Measurements from ENCODE around the gene VSX1. TPM values are rescaled to one million over a fixed set of nuclear protein-coding genes. Genes with fewer than 3 reads are reported as not detected.

Gene VSX1
- total RNA-seq, 1 donor from 2014 or later: not detected

DNA sequence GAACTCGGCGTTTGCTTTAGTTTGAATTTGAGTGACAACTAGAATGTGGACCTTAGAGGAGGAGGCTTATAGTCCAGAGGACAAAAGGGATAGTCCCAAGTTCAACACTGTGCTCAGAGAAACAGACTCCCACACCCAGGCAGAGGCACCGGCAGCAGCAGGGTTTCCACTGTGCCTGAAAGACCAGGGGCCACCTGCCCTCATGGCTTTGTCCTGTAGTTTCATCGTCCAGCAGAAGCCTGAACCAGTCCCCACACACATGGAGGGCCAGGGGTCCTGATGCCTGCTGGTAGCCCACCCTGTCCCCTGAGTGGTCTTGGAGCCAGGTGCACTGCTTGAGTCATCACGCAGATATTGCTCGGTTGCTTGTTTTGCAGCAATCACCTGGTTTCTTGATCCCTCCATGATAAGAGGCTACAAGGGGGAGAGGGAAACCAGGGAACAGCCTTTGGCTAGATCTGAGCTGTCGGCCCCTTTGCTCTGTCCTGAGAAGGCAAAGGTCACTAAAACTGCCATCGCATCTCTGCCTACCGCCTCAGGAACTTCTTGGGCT lies 16.8 kb downstream of the VSX1 start:
- no peak for ATAC-seq
- intact Hi-C loops (cut with DNase I): loop anchor here (5.0 kb wide), 1 partner anchor 73 kb away; the partner anchor contains the start of gene APMAP

DNA sequence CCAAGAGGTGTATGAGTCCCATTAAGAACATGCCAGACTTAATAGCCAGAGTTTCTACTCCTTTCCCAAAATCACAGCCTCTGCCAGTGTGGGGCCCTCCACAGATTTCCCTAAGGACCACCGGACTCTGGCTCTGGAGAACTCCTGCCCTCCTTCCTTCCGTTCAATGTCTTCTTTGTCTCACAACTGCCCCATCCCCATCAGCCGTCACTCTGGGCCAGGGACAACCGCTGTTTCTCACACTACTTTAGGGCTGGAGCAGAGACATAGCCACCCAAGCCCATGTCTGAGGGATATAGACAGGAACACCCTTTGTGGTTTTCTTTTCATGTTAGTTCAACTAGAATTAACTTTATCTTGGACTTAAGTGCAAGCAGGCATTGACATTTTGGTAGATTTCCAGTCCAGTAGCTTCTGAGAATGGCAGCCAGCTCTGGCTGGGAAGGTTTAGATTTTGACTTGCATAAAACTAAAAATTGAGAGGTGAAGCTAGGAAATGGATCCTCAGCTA lies 17.3 kb downstream of the VSX1 start:
- no peaks in the 10 kb centered on the region for H3K36me3 ChIP-seq
- ATAC-seq: no peak
- H3K9me3 ChIP-seq: no peaks in the 10 kb centered on the region
- peaks cover 10% of the 10 kb centered on the region for H3K27me3 ChIP-seq (ENCODE audit: low read depth)
- intact Hi-C loops (cut with DNase I): loop anchor here (5.0 kb wide), 1 partner anchor 72 kb away; the partner anchor contains the start of gene APMAP
- no peak overlapping the region for H3K27ac ChIP-seq
- TF ChIP-seq, protein P1, sequence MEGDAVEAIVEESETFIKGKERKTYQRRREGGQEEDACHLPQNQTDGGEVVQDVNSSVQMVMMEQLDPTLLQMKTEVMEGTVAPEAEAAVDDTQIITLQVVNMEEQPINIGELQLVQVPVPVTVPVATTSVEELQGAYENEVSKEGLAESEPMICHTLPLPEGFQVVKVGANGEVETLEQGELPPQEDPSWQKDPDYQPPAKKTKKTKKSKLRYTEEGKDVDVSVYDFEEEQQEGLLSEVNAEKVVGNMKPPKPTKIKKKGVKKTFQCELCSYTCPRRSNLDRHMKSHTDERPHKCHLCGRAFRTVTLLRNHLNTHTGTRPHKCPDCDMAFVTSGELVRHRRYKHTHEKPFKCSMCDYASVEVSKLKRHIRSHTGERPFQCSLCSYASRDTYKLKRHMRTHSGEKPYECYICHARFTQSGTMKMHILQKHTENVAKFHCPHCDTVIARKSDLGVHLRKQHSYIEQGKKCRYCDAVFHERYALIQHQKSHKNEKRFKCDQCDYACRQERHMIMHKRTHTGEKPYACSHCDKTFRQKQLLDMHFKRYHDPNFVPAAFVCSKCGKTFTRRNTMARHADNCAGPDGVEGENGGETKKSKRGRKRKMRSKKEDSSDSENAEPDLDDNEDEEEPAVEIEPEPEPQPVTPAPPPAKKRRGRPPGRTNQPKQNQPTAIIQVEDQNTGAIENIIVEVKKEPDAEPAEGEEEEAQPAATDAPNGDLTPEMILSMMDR (IDR thresholded peaks at IDR 0.05): no peak
- H3K4me3 ChIP-seq: no peak overlapping the region
- no peak for DNase-seq
- peaks cover 9% of the 10 kb centered on the region for H3K4me1 ChIP-seq

More for the DNA sequence above, 16.8 kb downstream of the VSX1 start:
- peaks cover 9% of the 10 kb centered on the region for H3K4me1 ChIP-seq
- no peaks in the 10 kb centered on the region for H3K36me3 ChIP-seq
- no peak for DNase-seq
- H3K27ac ChIP-seq: no peak overlapping the region
- no peak overlapping the region for H3K4me3 ChIP-seq
- TF ChIP-seq, protein P1 (IDR thresholded peaks at IDR 0.05): no peak
- H3K27me3 ChIP-seq (ENCODE audit: low read depth): peaks cover 15% of the 10 kb centered on the region
- no peaks in the 10 kb centered on the region for H3K9me3 ChIP-seq

- Histone ChIP-seq H3K36me3 (no peaks in the 10 kb centered on the region), H3K9me3 (no peaks in the 10 kb centered on the region), H3K4me3 (no peak overlapping the region), H3K27ac (no peak overlapping the region), H3K4me1 (peaks cover 15% of the 10 kb centered on the region), H3K27me3 (ENCODE audit: low read depth) (peaks cover 4% of the 10 kb centered on the region)
- TF ChIP-seq, protein P1 (IDR thresholded peaks at IDR 0.05): no peak
- intact Hi-C loops (cut with DNase I): no loop called here
- no peak for DNase-seq
- ATAC-seq: no peak
Measured at GRCh38 chr20:25063981-25064380, 18.0 kb downstream of the VSX1 start.

- intact Hi-C loops (cut with DNase I): no loop called here
- Histone ChIP-seq H3K9me3 (no peaks in the 10 kb centered on the region), H3K4me1 (peaks cover 19% of the 10 kb centered on the region), H3K27ac (no peak overlapping the region), H3K27me3 (ENCODE audit: low read depth) (peaks cover 4% of the 10 kb centered on the region), H3K36me3 (no peaks in the 10 kb centered on the region), H3K4me3 (no peak overlapping the region)
- DNase-seq (no peak), ATAC-seq (no peak)
- TF ChIP-seq, protein P1 (IDR thresholded peaks at IDR 0.05): no peak
Measured at GRCh38 chr20:25063546-25063945, 18.4 kb downstream of the VSX1 start.

DNA sequence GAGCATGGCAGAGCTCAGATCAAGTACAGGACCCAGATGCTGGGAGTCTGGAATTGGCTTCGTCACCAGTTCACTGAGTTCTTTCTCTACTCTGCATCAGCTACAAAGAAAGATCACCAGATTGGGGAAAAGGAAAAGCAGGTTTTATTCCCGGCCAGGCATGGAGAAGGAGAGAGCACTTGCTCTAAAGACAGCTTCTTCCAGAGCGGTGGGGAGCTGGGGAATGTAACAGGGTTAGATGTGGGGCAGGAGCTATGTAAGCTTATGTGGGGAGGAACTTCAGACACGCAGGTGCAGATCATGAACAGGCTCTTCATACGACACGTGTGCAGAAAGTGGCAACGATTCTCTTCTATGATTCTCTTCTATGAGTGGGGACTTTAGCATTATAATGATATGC lies 19.1 kb downstream of the VSX1 start:
- intact Hi-C loops (cut with DNase I): no loop called here
- Histone ChIP-seq H3K27me3 (ENCODE audit: low read depth) (peaks cover 4% of the 10 kb centered on the region), H3K4me1 (peaks cover 19% of the 10 kb centered on the region), H3K27ac (no peak overlapping the region), H3K4me3 (no peak overlapping the region), H3K9me3 (no peaks in the 10 kb centered on the region), H3K36me3 (no peaks in the 10 kb centered on the region)
- no peak for ATAC-seq
- TF ChIP-seq, protein P1 (IDR thresholded peaks at IDR 0.05): no peak
- DNase-seq: no peak

Measured in lower lobe of right lung (tissue), 2 donors.